WI38 (cell line): ENCODE measurements around the gene BAZ2B.
"Not testable (repeated sequence)": the region's sequence is repeated elsewhere in the genome, so short reads cannot be mapped to it uniquely, and the experiment has no call there.

ENCODE experiments used
- H3K4me3 ChIP-seq: 2 replicates; pipeline ENCODE4 v1.5.1; 2011; ENCODE audit warnings: low read depth, mild to moderate bottlenecking, control low read depth, low read length
- TF ChIP-seq, protein P1 (sequence below): IDR thresholded peaks from 2 replicates; pipeline ENCODE4 v1.5.1; 2012; ENCODE audit warnings: low read depth, mild to moderate bottlenecking, control low read depth, low read length

BAZ2B gene

DNA sequence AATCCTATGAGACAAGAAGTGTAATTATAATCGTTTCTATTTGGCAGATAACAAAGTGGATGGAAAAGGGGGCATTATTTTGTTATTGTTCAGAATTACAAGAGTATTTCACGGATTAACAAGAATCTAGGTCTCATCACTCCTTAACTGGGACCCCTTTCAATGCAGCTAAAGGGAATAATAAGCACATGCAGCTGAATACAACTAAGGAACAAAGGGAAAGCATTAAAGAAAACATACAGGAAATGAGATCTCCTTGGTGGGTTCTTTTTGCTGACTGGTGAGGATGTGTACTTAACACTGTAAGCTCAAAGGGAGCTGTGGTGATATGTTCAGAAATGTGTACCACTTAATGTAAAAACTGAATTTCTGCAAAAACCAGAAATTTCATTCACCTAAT lies 189.3 kb downstream of the BAZ2B start:
- TF ChIP-seq, protein P1, sequence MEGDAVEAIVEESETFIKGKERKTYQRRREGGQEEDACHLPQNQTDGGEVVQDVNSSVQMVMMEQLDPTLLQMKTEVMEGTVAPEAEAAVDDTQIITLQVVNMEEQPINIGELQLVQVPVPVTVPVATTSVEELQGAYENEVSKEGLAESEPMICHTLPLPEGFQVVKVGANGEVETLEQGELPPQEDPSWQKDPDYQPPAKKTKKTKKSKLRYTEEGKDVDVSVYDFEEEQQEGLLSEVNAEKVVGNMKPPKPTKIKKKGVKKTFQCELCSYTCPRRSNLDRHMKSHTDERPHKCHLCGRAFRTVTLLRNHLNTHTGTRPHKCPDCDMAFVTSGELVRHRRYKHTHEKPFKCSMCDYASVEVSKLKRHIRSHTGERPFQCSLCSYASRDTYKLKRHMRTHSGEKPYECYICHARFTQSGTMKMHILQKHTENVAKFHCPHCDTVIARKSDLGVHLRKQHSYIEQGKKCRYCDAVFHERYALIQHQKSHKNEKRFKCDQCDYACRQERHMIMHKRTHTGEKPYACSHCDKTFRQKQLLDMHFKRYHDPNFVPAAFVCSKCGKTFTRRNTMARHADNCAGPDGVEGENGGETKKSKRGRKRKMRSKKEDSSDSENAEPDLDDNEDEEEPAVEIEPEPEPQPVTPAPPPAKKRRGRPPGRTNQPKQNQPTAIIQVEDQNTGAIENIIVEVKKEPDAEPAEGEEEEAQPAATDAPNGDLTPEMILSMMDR: no peak
- no peak overlapping the region for H3K4me3 ChIP-seq

GRCh38 chr2:159419403-159419802 lies 196.9 kb downstream of the BAZ2B start:
- no peak overlapping the region for H3K4me3 ChIP-seq
- TF ChIP-seq, protein P1: no peak

- TF ChIP-seq, protein P1: no peak
Measured at GRCh38 chr2:159411460-159411859, 204.9 kb downstream of the BAZ2B start.

DNA sequence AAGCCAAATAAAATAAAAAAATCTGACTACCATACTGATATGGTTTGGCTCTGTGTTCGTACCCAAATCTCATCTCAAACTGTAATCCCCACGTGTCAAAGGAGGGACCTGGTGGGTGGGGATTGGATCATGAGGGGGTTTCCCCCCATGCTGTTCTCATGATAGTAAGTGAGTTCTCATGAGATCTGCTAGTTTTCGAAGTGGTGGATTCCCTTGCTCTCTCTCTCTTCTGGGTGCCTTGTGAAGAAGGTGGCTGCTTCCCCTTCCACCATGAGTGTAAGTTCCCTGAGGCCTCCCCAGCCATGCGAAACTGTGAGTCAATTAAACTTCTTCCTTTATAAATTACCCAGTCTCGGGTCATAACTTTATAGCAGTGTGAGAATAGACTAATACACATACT lies 206.1 kb downstream of the BAZ2B start:
- TF ChIP-seq, protein P1: no peak

More at GRCh38 chr2:159411460-159411859, 204.9 kb downstream of the BAZ2B start:
- no peak overlapping the region for H3K4me3 ChIP-seq

GRCh38 chr2:159409116-159409800 lies 207.1 kb downstream of the BAZ2B start:
- H3K4me3 ChIP-seq: no peak overlapping the region
- TF ChIP-seq, protein P1: no peak

More for the DNA sequence above, 206.1 kb downstream of the BAZ2B start:
- no peak overlapping the region for H3K4me3 ChIP-seq

DNA sequence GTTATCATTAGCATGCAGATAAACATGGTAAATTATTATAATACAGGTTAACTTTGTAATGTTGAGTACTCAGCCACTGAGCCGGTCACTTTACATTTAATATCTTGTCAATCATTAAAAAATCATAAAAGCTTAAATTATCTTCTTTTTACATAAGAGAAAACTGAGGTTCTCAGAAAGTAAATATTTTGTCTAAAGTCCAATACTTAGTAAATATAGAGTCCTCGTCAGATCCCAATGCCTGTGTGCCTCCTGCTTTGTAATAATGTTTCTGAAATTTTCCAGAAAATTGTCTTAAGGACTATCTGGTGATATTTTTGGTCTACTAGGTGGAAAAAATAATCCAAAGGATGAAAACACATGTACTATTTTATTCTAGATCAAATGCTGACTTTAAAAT lies 213.6 kb downstream of the BAZ2B start:
- H3K4me3 ChIP-seq: no peak overlapping the region
- TF ChIP-seq, protein P1: no peak

DNA sequence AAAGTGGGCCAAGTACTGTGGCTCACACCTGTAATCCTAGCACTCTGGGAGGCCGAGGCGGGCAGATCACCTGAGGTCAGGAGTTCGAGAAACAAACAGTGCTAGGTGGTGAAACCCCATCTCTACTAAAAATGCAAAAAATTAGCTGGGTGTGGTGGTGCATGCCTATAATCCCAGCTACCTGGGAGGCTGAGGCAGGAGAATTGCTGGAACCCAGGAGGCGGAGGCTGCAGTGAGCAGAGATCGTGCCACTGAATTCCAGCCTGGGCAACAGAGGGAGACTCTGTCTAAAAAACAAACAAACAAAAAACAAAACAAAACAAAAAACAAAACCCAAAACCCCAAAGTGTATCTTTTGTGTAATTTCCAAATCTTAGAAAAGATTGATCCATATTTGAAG lies 214.2 kb downstream of the BAZ2B start:
- H3K4me3 ChIP-seq: not testable (repeated sequence)
